GM23248 (cell line): ENCODE results near the gene CARD18. TPM values are rescaled to one million over a fixed set of nuclear protein-coding genes. Genes with fewer than 3 reads are reported as not detected.
"Not testable (repeated sequence)": the region's sequence is repeated elsewhere in the genome, so short reads cannot be mapped to it uniquely, and the experiment has no call there.

ENCODE experiments used
- DNase-seq: peaks from one replicate; pipeline ENCODE4 v3.0.0-alpha.2; 2015
- H2AFZ ChIP-seq: fragments of 200-600 bp; sonication (generic); 2 replicates; pipeline ENCODE4 v1.6.1; 2016; ENCODE audit warnings: antibody characterized with exemption
- H3F3A ChIP-seq: fragments of 200-600 bp; sonication (generic); 2 replicates; pipeline ENCODE4 v1.6.1; 2016; ENCODE audit warnings: mild to moderate bottlenecking, antibody characterized with exemption, mixed run types; ENCODE audit not compliant: insufficient read depth
- H3K27ac ChIP-seq: fragments of 200-600 bp; sonication (generic); 2 replicates; pipeline ENCODE4 v1.5.1; 2016; ENCODE audit warnings: mild to moderate bottlenecking
- H3K27me3 ChIP-seq: fragments of 200-600 bp; sonication (generic); replicated peaks from 2 replicates; pipeline ENCODE4 v1.6.1; 2016; ENCODE audit warnings: mild to moderate bottlenecking; ENCODE audit not compliant: insufficient read depth
- H3K36me3 ChIP-seq: fragments of 200-600 bp; sonication (generic); 2 replicates; pipeline ENCODE4 v1.6.1; 2016; ENCODE audit warnings: low read depth, mild to moderate bottlenecking
- H3K4me1 ChIP-seq: fragments of 200-600 bp; sonication (generic); 2 replicates; pipeline ENCODE4 v1.6.1; 2016; ENCODE audit warnings: mild to moderate bottlenecking; ENCODE audit not compliant: insufficient read depth
- H3K4me2 ChIP-seq: fragments of 200-600 bp; sonication (generic); one replicate; pipeline ENCODE4 v1.6.1; 2016; ENCODE audit warnings: mild to moderate bottlenecking; ENCODE audit not compliant: unreplicated experiment
- H3K4me3 ChIP-seq: fragments of 200-600 bp; sonication (generic); 2 replicates; pipeline ENCODE4 v1.5.1; 2016; ENCODE audit warnings: mild to moderate bottlenecking
- H3K79me2 ChIP-seq: fragments of 200-600 bp; sonication (generic); 2 replicates; pipeline ENCODE4 v1.6.1; 2016; ENCODE audit warnings: mild to moderate bottlenecking; ENCODE audit not compliant: insufficient read depth
- H3K9ac ChIP-seq: fragments of 200-600 bp; sonication (generic); 2 replicates; pipeline ENCODE4 v1.6.1; 2016; ENCODE audit warnings: mild to moderate bottlenecking
- H3K9me2 ChIP-seq: fragments of 200-600 bp; sonication (generic); 2 replicates; pipeline ENCODE4 v1.6.1; 2016; ENCODE audit warnings: mixed run types, mild to moderate bottlenecking, moderate library complexity; ENCODE audit not compliant: insufficient read depth
- H3K9me3 ChIP-seq: fragments of 200-600 bp; sonication (generic); one replicate; pipeline ENCODE4 v1.6.1; 2017; ENCODE audit warnings: low read depth
- H4K20me1 ChIP-seq: fragments of 200-600 bp; sonication (generic); 2 replicates; pipeline ENCODE4 v1.6.0; 2016; ENCODE audit not compliant: insufficient read depth
- EZH2 ChIP-seq: fragments of 200-600 bp; sonication (generic); IDR thresholded peaks from 2 replicates; pipeline ENCODE4 v1.6.1; 2018; ENCODE audit warnings: antibody characterized with exemption, mild to moderate bottlenecking; ENCODE audit not compliant: insufficient read depth, poor library complexity, severe bottlenecking
- EZH2phosphoT487 ChIP-seq: fragments of 200-600 bp; sonication (generic); IDR thresholded peaks from 2 replicates; pipeline ENCODE4 v1.6.1; 2018; ENCODE audit warnings: antibody characterized with exemption, moderate library complexity, mild to moderate bottlenecking, low read depth; ENCODE audit not compliant: insufficient read depth
- WGBS, 2 experiments: methylation state at CpG; one replicate each; pipeline ENCODE4 v1.1.6; 2015 to 2017; ENCODE audit warnings: low lambda C conversion rate in 2 of 2, low coverage in 1 of 2; ENCODE audit errors: missing lambda C conversion rate in 2 of 2; 5-methylcytosine and 5-hydroxymethylcytosine counted together
- in situ Hi-C: fragments of 300-500 bp; cut with MboI; formaldehyde crosslinking; loops from 2 replicates; pipeline ENCODE4 v1.15.0; 2020
- polyA plus RNA-seq: library from polyadenylated mRNA; unstranded; fragments of >200 nt; fragmentation: Nextera tagmentation; extraction: Ambion mirVana; gene quantifications from 2 replicates; pipeline ENCODE4 v1.2.1, GENCODE V29; 2016
- total RNA-seq: library from RNA; depleted of rRNA; stranded (reverse); fragments of >200 nt; shearing (Covaris generic); gene quantifications from 2 replicates; pipeline ENCODE4 v1.2.3, GENCODE V29; 2014

The CARD18 gene
- total and polyA plus RNA-seq, 2 experiments from 2014 or later = not detected

- H3K4me2 ChIP-seq = no peak overlapping the region
- no peak overlapping the region for H3K9ac ChIP-seq
- no peak overlapping the region for H3K27ac ChIP-seq
- in situ Hi-C loops = no loop called here
- no peaks in the 10 kb centered on the region for H3K9me2 ChIP-seq
- H2AFZ ChIP-seq = peak overlapping the region; percentile 65; the same call in 1 of the 2 replicates
- no peaks in the 10 kb centered on the region for H3K36me3 ChIP-seq
- no peaks in the 10 kb centered on the region for H3K27me3 ChIP-seq
- H3K4me1 ChIP-seq = peaks cover 16% of the 10 kb centered on the region
- TF ChIP-seq EZH2 (no peak), EZH2phosphoT487 (no peak)
- no peak for DNase-seq
- no peaks in the 10 kb centered on the region for H4K20me1 ChIP-seq
- no peaks in the 10 kb centered on the region for H3K79me2 ChIP-seq
- H3K4me3 ChIP-seq = no peak overlapping the region
- H3F3A ChIP-seq = no peaks in the 10 kb centered on the region
- 94 to 100% methylated on average over 1 of the region's 1 CpG for WGBS, 2 experiments
- H3K9me3 ChIP-seq = no peaks in the 10 kb centered on the region
Observed at GRCh38 chr11:105109321-105109720, 30.2 kb downstream of the CARD18 start.

- no peak overlapping the region for H2AFZ ChIP-seq
- no peaks in the 10 kb centered on the region for H3K9me2 ChIP-seq
- DNase-seq = no peak
- in situ Hi-C loops = no loop called here
- no peaks in the 10 kb centered on the region for H3K27me3 ChIP-seq
- H3K27ac ChIP-seq = no peak overlapping the region
- no peaks in the 10 kb centered on the region for H3F3A ChIP-seq
- no peaks in the 10 kb centered on the region for H3K9me3 ChIP-seq
- H3K79me2 ChIP-seq = no peaks in the 10 kb centered on the region
- no peak overlapping the region for H3K9ac ChIP-seq
- 79 to 80% methylated on average over 1 of the region's 1 CpG for WGBS, 2 experiments
- no peak overlapping the region for H3K4me3 ChIP-seq
- no peak for TF ChIP-seq EZH2
- no peaks in the 10 kb centered on the region for H3K36me3 ChIP-seq
- no peak overlapping the region for H3K4me2 ChIP-seq
- peaks cover 16% of the 10 kb centered on the region for H3K4me1 ChIP-seq
- no peaks in the 10 kb centered on the region for H4K20me1 ChIP-seq
Observed at GRCh38 chr11:105108247-105108646, 31.3 kb downstream of the CARD18 start.

GRCh38 chr11:105107226-105107825, 32.2 kb downstream of the CARD18 start:
- WGBS, 2 experiments = 91 to 94% methylated on average over 8 of the region's 8 CpGs
- H4K20me1 ChIP-seq, H3F3A ChIP-seq, H3K9ac ChIP-seq, H3K9me2 ChIP-seq, H3K4me3 ChIP-seq, H3K27me3 ChIP-seq, H3K4me2 ChIP-seq, H3K36me3 ChIP-seq, DNase-seq, H3K27ac ChIP-seq, in situ Hi-C loops, H3K79me2 ChIP-seq, H3K9me3 ChIP-seq, H2AFZ ChIP-seq: not testable (repeated sequence)
- peaks cover 16% of the 10 kb centered on the region for H3K4me1 ChIP-seq

GRCh38 chr11:105106140-105106539, 33.4 kb downstream of the CARD18 start:
- in situ Hi-C loops = no loop called here
- no peak for DNase-seq
- 85 to 94% methylated on average over 1 of the region's 1 CpG for WGBS, 2 experiments
- H4K20me1 ChIP-seq = no peaks in the 10 kb centered on the region
- H3K9me2 ChIP-seq = no peaks in the 10 kb centered on the region
- H3K9ac ChIP-seq = no peak overlapping the region
- no peak overlapping the region for H2AFZ ChIP-seq
- H3F3A ChIP-seq = no peaks in the 10 kb centered on the region
- TF ChIP-seq EZH2 = no peak
- TF ChIP-seq EZH2phosphoT487 = no peak
- H3K79me2 ChIP-seq = no peaks in the 10 kb centered on the region
- no peaks in the 10 kb centered on the region for H3K27me3 ChIP-seq
- H3K27ac ChIP-seq = no peak overlapping the region
- no peak overlapping the region for H3K4me2 ChIP-seq
- no peak overlapping the region for H3K4me3 ChIP-seq
- peaks cover 16% of the 10 kb centered on the region for H3K4me1 ChIP-seq
- H3K9me3 ChIP-seq = no peaks in the 10 kb centered on the region
- no peaks in the 10 kb centered on the region for H3K36me3 ChIP-seq

GRCh38 chr11:105104292-105104691, 35.3 kb downstream of the CARD18 start:
- H3K4me1 ChIP-seq = 0 out of 2 replicates have a peak, but pooled peaks cover 3% of the 10 kb centered on the region
- H2AFZ ChIP-seq = no peak overlapping the region
- H3K4me3 ChIP-seq = no peak overlapping the region
- WGBS, 2 experiments = 36 to 43% methylated on average over 1 of the region's 1 CpG
- H3K79me2 ChIP-seq = no peaks in the 10 kb centered on the region
- no peaks in the 10 kb centered on the region for H3K27me3 ChIP-seq
- no peaks in the 10 kb centered on the region for H3K36me3 ChIP-seq
- no peaks in the 10 kb centered on the region for H3F3A ChIP-seq
- TF ChIP-seq EZH2phosphoT487 (no peak), EZH2 (no peak)
- no peak overlapping the region for H3K4me2 ChIP-seq
- H4K20me1 ChIP-seq = no peaks in the 10 kb centered on the region
- no peaks in the 10 kb centered on the region for H3K9me3 ChIP-seq
- in situ Hi-C loops = no loop called here
- no peak overlapping the region for H3K9ac ChIP-seq
- H3K9me2 ChIP-seq = no peaks in the 10 kb centered on the region
- no peak for DNase-seq
- H3K27ac ChIP-seq = no peak overlapping the region
